ENCODE measurements around the gene TNIP3.

TNIP3 gene

GRCh38 chr4:121139533-121140222, 24.4 kb downstream of the TNIP3 start:
- peak; percentile 50 for DNase-seq (ENCODE audit: low read depth)

DNA sequence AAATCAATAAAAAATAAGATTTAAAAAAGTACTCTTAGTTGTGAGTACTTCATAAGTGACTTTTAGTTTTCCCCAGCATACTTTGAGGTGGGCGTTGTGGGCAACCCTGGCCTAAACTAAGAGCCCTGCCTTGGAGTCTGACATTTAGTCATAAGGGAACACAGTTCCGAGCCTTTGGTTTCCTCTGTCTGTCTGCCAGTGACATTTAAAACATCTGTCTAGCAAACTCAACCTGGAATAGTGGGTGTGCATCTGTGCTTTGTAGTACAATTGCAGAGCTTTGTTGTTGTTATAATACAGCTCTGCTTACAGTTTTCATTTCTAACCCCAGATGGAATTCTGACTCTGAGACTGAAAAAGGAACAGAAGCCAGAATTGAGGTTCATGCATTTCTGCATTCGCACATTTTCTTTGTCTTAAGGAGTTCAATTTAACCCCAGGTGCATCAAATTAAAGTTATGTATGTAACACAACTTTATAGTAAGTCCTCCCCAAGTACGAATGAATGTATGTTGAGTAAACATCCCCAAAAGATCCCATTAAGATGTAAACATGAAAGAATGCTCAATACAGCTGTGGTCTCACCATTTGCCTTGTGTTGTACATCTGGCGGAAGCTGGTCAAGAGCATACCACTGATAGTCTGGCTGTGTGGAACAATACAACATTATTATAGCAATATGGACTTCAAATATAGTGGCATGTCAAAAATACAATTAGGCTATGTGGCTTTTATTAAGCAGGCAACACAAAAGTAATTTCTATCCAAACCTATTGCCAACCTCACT, 25.9 kb downstream of the TNIP3 start:
- no peak for DNase-seq (ENCODE audit: low read depth)

DNA sequence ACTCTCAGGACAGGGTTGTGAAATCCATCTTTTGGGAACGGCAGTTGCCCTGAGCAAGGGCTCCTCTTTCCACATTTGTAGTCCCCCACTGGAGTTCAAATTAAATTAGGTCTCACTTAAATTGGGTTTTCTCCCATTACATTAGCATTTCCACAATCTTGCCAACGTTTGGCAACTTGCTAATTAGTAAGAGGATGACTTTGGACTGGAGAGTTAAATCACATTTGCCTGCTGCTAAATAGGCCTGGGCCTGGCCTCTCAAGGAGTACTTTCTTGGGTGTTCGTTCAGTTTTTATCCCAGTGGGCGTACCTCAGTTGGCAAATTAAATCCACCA, 33.8 kb downstream of the TNIP3 start:
- no peak for DNase-seq (ENCODE audit: low read depth)

- DNase-seq (ENCODE audit: low read depth), result no peak
Measured at GRCh38 chr4:121129606-121130325, 34.4 kb downstream of the TNIP3 start.

- no peak for DNase-seq (ENCODE audit: low read depth)
Measured at GRCh38 chr4:121127100-121127499, 37.0 kb downstream of the TNIP3 start.

GRCh38 chr4:121126449-121127006, 37.6 kb downstream of the TNIP3 start:
- DNase-seq (ENCODE audit: low read depth), result no peak

DNA sequence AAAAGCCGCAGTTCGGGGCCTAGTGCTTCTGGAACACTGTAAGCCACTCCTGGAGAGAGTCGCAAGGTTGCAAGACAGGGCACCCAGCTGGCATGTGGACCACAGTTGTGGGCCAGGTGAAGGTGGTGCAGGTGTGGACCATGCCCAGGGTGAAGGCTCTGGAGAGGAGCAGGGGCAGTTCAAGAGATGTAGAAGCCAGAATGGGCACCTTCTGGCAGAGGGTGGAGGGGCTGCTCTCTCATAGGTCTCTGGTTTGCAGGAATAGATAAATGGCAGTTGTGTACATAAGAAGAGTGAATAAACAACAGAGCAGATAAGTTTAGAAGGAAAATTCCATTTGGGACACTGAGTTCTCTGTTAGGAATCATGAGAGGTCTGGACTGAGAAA, 38.6 kb downstream of the TNIP3 start:
- no peak for DNase-seq (ENCODE audit: low read depth)

GRCh38 chr4:121122661-121123060, 41.5 kb downstream of the TNIP3 start:
- DNase-seq (ENCODE audit: low read depth), result no peak

DNA sequence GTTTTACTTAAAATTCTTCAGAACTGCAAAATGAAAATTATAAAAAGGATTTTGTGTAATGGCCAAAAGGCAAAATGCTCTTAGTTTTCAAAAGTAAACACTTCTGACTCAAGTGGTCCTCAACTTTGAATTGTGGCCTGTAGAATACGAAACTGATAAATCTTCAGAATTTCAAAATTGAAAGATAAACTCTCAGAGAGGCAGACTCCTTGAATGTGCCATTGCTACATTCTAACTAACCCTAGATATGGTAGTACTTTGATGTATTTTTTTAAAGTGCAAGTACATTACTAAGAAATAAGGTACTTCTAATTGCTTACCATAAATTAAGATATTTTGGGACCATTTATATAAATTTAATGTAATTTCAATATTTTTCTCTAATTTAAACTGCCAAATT, 44.4 kb downstream of the TNIP3 start:
- DNase-seq (ENCODE audit: low read depth), result no peak

GRCh38 chr4:121118344-121118743, 45.8 kb downstream of the TNIP3 start:
- DNase-seq (ENCODE audit: low read depth), result no peak

DNA sequence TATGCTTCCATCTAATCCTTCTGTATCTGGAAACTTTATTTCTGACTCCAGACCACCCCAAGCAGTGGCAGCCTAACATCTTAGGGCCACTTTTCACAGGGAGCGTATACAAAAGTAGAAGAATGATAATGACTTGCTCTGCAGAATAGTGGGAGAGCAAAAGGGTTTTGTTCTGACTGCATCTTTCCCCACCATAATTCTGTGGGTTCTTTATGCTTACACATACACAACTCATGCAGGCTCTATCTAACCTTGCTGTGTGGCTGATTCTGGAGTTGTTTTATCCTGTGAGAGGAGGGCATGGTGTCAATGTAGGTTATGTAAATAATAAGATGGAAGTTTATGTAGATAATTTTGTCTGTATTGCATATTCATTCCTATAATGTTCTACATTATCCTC, 49.4 kb downstream of the TNIP3 start:
- no peak for DNase-seq (ENCODE audit: low read depth)

DNA sequence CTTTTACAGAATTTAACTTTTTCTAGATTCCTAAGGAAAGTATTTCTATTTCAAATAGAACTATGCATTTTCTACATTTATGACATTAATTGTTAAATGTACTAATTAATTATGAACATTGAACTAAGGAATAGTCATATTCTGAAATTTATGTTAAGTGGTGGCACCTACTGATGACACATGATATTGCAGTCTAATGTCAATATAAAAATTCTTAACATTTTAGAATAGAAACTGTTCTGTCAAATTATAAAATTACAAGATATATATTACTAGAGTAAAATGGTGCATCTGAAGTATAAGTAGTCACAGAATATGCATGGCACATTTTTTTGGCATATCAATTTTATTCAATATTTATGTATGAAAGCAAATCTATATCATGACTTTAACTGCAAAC, 51.6 kb downstream of the TNIP3 start:
- DNase-seq (ENCODE audit: low read depth), result no peak

DNA sequence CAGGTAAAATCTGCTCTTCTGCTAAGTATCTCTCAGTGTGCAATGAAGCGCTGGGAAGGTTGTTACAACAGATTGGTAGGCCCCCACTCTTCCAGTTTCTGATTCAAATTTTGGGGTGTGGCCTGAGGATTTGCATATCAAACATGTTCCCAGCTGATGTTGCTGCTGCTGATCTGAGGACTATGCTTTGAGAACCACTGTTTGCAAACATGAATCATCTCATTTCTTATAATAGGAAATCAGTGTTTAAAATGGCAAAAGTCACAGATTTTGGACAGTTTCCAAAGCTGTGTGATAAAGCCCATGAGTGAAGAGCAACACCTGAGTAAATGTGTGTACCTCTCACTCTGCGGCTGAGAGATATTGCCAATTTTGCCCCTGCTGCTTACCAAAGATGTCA, 55.6 kb downstream of the TNIP3 start:
- no peak for DNase-seq (ENCODE audit: low read depth)

DNA sequence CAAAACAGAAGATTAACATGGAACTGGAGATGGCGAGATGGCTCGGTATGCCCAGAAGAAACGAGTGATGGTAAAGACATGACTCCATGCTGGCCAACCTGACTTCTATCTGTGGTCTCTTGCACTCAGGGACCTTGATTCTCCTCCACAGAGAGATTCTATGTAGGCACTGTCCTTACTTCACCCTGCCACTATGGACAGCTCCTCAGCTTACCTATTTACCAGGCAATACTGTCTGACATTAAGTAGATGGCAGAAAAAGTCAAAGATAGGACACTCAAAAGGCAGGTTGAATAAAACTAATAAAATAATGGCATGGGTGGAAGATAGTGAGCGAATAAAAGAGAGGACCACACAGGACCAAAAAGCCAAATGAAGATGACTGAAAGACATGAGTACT, 56.6 kb downstream of the TNIP3 start:
- no peak for DNase-seq (ENCODE audit: low read depth)

- no peak for DNase-seq (ENCODE audit: low read depth)
Measured at GRCh38 chr4:121100093-121100775, 63.9 kb downstream of the TNIP3 start.

GRCh38 chr4:121098266-121098665, 65.9 kb downstream of the TNIP3 start:
- DNase-seq (ENCODE audit: low read depth), result no peak

DNA sequence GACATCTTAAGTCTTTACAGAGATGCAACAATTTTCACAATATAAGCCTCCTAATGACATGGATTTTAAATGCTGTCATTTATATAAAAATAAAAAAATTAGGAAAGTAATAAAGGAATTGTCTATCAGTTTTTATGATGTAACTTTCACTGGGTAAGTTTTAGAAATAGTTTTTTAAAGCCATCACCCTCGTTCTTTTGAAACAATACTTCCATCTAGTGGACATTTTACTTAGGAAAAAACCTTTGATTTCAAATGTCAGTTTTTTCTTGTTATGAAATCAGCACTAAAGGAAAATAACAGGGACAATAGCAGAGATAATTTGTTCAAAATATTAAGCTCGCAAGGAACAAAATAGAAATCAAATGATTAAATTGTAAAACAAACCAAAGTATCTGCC, 67.5 kb downstream of the TNIP3 start:
- DNase-seq (ENCODE audit: low read depth), result peak; percentile 14

DNA sequence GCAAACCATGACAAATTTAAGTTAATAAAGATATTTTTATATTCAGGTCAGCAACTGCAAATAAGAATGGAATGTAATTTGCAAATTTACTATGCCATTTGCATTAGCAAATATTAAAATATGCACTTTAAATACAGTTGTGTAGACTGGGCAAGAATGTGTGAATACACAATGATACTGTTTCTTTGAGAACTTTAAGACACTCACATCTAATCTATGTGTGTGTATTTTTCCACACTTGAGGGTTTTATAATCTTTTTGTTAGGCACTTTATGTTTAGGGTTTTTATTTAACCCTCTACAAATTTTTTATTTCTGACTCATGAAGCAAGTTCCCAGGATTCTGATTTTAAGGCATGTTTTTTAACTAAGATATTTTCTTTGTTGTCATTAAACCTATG, 67.9 kb downstream of the TNIP3 start:
- DNase-seq (ENCODE audit: low read depth), result no peak

DNA sequence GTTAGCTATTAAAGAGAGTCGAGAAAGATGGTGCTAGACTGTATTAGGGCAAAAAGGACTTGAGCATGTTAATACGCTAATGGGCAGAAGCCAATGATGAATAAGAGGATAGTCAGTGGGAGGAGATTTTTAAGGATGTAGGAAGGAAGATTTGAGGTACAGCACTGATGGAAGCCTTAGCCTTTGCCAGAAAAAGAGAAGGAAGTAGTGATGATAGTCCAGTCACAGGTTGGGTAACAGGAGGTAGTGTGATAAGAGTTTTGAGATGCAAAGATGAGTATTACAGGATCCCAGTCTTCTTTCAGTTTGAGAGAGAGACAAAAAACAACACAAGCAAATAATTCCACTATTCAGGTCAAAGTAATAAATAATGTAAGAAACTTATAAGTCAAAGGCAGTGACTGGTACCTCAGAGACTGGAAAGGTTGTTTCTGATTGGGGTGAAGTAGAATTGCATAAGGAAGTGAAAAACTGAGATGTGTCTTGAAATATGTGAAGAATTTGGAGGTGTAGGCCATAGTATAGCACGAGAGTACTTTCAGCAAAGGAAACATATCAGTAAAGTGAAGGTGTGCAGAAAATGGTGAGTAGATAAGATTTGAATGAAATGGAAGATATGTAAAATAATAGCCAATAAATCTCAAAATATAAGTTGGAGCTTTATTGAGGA, 69.7 kb downstream of the TNIP3 start:
- no peak for DNase-seq (ENCODE audit: low read depth)

DNA sequence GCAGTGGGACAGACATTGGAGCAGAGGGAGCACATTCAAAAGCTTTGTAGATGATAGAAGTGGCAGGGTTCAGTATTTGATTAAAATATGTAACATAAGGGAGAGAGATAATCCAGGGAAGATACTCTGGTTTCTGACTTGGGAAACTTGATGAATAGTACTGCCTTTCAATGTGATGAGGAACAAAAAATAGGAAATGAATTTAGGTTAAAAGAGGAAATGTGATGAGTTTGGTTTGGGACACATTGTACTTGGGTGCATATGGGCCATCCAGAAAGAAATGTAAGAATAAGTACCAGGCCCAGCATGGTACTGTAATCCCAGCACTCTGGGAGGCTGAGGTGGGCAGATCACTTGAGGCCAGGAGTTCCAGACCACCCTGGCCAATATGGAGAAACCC, 70.9 kb downstream of the TNIP3 start:
- DNase-seq (ENCODE audit: low read depth), result no peak

DNA sequence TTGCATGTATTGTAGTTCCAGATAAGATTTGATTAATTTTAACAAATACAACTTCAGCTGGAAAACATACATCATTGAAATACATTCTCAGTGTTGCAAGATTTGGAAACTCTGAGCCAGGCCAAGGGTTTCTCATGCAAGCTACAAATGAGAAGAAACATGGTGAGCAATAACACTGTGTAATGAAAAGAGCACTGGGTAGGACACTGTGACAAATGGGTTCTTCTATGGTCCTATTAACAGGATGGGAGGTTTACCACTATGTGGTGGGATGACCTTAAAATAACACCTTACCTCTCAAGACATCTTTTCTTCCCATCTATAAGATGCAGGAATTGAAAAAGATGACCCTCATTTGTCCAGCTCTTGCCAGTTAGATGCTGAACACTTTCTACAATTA, 72.2 kb downstream of the TNIP3 start:
- DNase-seq (ENCODE audit: low read depth), result no peak

GRCh38 chr4:121088867-121089266, 75.3 kb downstream of the TNIP3 start:
- no peak for DNase-seq (ENCODE audit: low read depth)
